OCI-LY1 (cell line): ENCODE results near the gene TMTC3.

Experiments used
- EZH2 ChIP-seq: fragments of 200-600 bp; sonication (generic), shearing (Covaris generic); IDR thresholded peaks from 2 replicates; pipeline ENCODE4 v1.8.0; 2017; ENCODE audit warnings: borderline replicate concordance, mixed run types, mild to moderate bottlenecking, antibody characterized with exemption, low read length, moderate library complexity, mixed read lengths
- TF ChIP-seq, protein P1 (sequence below): fragments of 200-600 bp; sonication (generic), shearing (Covaris generic); IDR thresholded peaks from 2 replicates; pipeline ENCODE4 v1.5.1; 2017; ENCODE audit warnings: mild to moderate bottlenecking, antibody characterized with exemption, low read length, moderate library complexity, mixed read lengths

DNA sequence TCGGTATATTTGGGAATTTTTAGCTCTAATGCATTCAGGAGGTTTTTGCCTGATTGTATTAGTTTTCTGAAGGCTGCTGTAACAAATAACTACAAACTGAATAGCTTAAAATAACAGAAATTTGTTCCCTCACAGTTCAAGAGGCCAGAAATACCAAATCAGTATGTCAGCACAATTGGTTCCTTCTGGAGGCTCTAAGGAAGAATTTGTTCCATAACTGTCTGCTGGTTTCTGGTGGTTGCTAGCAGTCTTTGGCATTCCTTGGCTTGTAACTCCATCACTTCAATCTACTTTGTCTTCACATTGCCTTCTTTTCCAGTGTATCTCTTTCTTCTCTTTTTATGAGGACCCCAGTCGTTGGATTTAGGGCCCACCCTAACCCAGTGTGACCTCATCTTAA lies 21.3 kb downstream of the TMTC3 start:
- no peak for TF ChIP-seq EZH2
- TF ChIP-seq, protein P1, sequence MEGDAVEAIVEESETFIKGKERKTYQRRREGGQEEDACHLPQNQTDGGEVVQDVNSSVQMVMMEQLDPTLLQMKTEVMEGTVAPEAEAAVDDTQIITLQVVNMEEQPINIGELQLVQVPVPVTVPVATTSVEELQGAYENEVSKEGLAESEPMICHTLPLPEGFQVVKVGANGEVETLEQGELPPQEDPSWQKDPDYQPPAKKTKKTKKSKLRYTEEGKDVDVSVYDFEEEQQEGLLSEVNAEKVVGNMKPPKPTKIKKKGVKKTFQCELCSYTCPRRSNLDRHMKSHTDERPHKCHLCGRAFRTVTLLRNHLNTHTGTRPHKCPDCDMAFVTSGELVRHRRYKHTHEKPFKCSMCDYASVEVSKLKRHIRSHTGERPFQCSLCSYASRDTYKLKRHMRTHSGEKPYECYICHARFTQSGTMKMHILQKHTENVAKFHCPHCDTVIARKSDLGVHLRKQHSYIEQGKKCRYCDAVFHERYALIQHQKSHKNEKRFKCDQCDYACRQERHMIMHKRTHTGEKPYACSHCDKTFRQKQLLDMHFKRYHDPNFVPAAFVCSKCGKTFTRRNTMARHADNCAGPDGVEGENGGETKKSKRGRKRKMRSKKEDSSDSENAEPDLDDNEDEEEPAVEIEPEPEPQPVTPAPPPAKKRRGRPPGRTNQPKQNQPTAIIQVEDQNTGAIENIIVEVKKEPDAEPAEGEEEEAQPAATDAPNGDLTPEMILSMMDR = no peak
